Astrocyte (in vitro differentiated cells and primary cell): ENCODE data around the gene UTP15. TPM values are rescaled to one million over a fixed set of nuclear protein-coding genes. Genes with fewer than 3 reads are reported as not detected.

Experiments
- DNase-seq: peaks from one replicate; pipeline ENCODE4 v3.0.0-alpha.2; 2010; ENCODE audit warnings: low read depth
- FAIRE-seq: peaks from 2 replicates; lab custom pipeline; 2011; peaks lifted over from hg19 to GRCh38; lab: Jason Lieb, UNC
- H2AFZ ChIP-seq: 2 replicates; pipeline ENCODE4 v1.6.0; 2012; ENCODE audit warnings: low read depth, low read length, inconsistent platforms
- H3K27ac ChIP-seq: 2 replicates; pipeline ENCODE4 v1.5.1; 2011; ENCODE audit warnings: low read depth, low read length, inconsistent platforms
- H3K27me3 ChIP-seq: 2 replicates; pipeline ENCODE4 v1.6.0; 2011; ENCODE audit warnings: low read length, inconsistent platforms; ENCODE audit not compliant: insufficient read depth
- H3K36me3 ChIP-seq: 2 replicates; pipeline ENCODE4 v1.5.1; 2011; ENCODE audit warnings: low read length, inconsistent platforms; ENCODE audit not compliant: insufficient read depth
- H3K4me1 ChIP-seq: 2 replicates; pipeline ENCODE4 v1.5.1; 2011; ENCODE audit warnings: low read length, inconsistent platforms; ENCODE audit not compliant: insufficient read depth
- H3K4me2 ChIP-seq: 2 replicates; pipeline ENCODE4 v1.6.0; 2012; ENCODE audit warnings: low read length, inconsistent platforms
- H3K4me3 ChIP-seq: 2 replicates; pipeline ENCODE4 v1.5.1; 2011; ENCODE audit warnings: low read depth, mild to moderate bottlenecking, low read length, inconsistent platforms; ENCODE audit not compliant: insufficient read depth
- H3K79me2 ChIP-seq: 2 replicates; pipeline ENCODE4 v1.6.0; 2012; ENCODE audit warnings: mild to moderate bottlenecking, low read length, inconsistent platforms; ENCODE audit not compliant: insufficient read depth
- H3K9ac ChIP-seq: 2 replicates; pipeline ENCODE4 v1.6.0; 2012; ENCODE audit warnings: mild to moderate bottlenecking, low read length, inconsistent platforms
- H3K9me3 ChIP-seq: 2 replicates; pipeline ENCODE4 v1.5.1; 2012; ENCODE audit warnings: low read depth, mild to moderate bottlenecking, low read length, inconsistent platforms; ENCODE audit not compliant: insufficient read depth
- H4K20me1 ChIP-seq: 2 replicates; pipeline ENCODE4 v1.6.0; 2012; ENCODE audit warnings: low read length, inconsistent platforms; ENCODE audit not compliant: insufficient read depth
- H3K27ac Mint-ChIP-seq: one replicate; pipeline ENCODE4 v1.8.0; 2021; ENCODE audit warnings: mild to moderate bottlenecking, mixed read lengths; ENCODE audit not compliant: unreplicated experiment
- H3K27me3 Mint-ChIP-seq: one replicate; pipeline ENCODE4 v1.8.0; 2021; ENCODE audit warnings: low read depth, mixed read lengths; ENCODE audit not compliant: unreplicated experiment
- H3K36me3 Mint-ChIP-seq: one replicate; pipeline ENCODE4 v1.8.0; 2021; ENCODE audit warnings: low read depth, mixed read lengths; ENCODE audit not compliant: unreplicated experiment
- H3K4me1 Mint-ChIP-seq: one replicate; pipeline ENCODE4 v1.8.0; 2021; ENCODE audit warnings: low read depth, mixed read lengths; ENCODE audit not compliant: unreplicated experiment
- H3K4me3 Mint-ChIP-seq: one replicate; pipeline ENCODE4 v1.8.0; 2021; ENCODE audit warnings: mild to moderate bottlenecking, moderate library complexity, mixed read lengths; ENCODE audit not compliant: unreplicated experiment
- H3K9me3 Mint-ChIP-seq: one replicate; pipeline ENCODE4 v1.8.0; 2021; ENCODE audit warnings: mild to moderate bottlenecking, mixed read lengths; ENCODE audit not compliant: unreplicated experiment
- EZH2 ChIP-seq: IDR thresholded peaks from 2 replicates; pipeline ENCODE4 v1.6.1; 2012; ENCODE audit warnings: mild to moderate bottlenecking, low read length, inconsistent platforms; ENCODE audit not compliant: insufficient read depth
- total RNA-seq: library from RNA; stranded (reverse); gene quantifications from 2 replicates; pipeline ENCODE4 v1.2.1, GENCODE V29; 2021
- TF ChIP-seq, protein P1 (sequence below): IDR thresholded peaks from 2 replicates; pipeline ENCODE4 v1.5.1; 2011; ENCODE audit warnings: low read depth, mild to moderate bottlenecking, inconsistent platforms, low read length, moderate library complexity; ENCODE audit not compliant: insufficient read depth

UTP15 gene
- total RNA-seq, 1 donor from 2014 or later = 23.7 TPM

DNA sequence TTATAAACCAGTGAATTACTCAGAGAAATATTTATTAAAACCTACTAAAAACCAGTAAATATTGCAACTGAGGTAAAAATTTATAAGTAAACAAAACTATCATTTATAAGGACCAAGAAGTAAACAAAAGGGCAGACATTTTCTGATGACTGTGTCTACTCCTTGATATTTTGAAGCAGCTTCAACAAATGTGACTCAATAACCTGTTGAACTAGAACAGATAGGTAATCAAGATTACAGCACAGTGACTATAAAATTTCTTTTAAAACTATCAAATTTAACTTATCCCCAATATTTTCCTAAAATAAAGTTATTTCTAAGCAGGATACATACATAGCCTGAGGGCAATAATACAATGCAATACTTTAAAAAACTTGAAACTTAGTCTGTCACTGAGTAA is 12.9 kb upstream of the UTP15 start:
- H3K9me3 ChIP-seq = no peaks in the 10 kb centered on the region
- H3K4me2 ChIP-seq = no peak overlapping the region
- H3K9ac ChIP-seq = no peak overlapping the region
- H3K79me2 ChIP-seq = no peaks in the 10 kb centered on the region
- no peaks in the 10 kb centered on the region for H3K4me1 ChIP-seq
- peaks cover 3% of the 10 kb centered on the region for H3K36me3 Mint-ChIP-seq
- no peaks in the 10 kb centered on the region for H3K9me3 Mint-ChIP-seq
- no peak overlapping the region for H3K4me3 Mint-ChIP-seq
- DNase-seq (no peak), FAIRE-seq (no peak)
- H3K27ac Mint-ChIP-seq = no peak overlapping the region
- no peak overlapping the region for H3K27ac ChIP-seq
- no peak overlapping the region for H3K4me3 ChIP-seq
- no peak overlapping the region for H2AFZ ChIP-seq
- peaks cover 4% of the 10 kb centered on the region for H3K36me3 ChIP-seq
- H4K20me1 ChIP-seq = no peaks in the 10 kb centered on the region
- H3K27me3 Mint-ChIP-seq = no peaks in the 10 kb centered on the region
- H3K27me3 ChIP-seq = no peaks in the 10 kb centered on the region
- TF ChIP-seq, protein P1, sequence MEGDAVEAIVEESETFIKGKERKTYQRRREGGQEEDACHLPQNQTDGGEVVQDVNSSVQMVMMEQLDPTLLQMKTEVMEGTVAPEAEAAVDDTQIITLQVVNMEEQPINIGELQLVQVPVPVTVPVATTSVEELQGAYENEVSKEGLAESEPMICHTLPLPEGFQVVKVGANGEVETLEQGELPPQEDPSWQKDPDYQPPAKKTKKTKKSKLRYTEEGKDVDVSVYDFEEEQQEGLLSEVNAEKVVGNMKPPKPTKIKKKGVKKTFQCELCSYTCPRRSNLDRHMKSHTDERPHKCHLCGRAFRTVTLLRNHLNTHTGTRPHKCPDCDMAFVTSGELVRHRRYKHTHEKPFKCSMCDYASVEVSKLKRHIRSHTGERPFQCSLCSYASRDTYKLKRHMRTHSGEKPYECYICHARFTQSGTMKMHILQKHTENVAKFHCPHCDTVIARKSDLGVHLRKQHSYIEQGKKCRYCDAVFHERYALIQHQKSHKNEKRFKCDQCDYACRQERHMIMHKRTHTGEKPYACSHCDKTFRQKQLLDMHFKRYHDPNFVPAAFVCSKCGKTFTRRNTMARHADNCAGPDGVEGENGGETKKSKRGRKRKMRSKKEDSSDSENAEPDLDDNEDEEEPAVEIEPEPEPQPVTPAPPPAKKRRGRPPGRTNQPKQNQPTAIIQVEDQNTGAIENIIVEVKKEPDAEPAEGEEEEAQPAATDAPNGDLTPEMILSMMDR = no peak
- TF ChIP-seq EZH2 = no peak
- peaks cover 8% of the 10 kb centered on the region for H3K4me1 Mint-ChIP-seq

DNA sequence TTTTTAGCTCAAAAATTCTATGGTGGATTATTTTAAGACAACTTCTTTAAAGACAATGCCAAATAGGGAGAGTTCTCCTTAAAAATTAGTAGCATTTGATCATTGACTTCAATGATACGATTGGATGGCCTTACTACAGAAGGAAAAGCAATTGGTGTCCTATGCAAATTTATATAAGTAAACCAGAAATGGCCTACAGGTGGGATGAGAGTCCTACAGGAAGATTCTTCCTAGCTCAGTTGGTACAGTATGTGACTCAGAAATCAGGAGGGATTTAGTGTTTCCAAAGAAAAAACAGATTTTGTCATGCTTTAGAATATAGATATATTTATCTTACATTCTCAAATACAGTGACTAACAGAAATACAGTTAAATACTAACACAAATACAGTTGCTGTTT is 6.6 kb upstream of the UTP15 start:
- Mint-ChIP-seq H3K9me3 (no peaks in the 10 kb centered on the region), H3K27ac (no peak overlapping the region), H3K4me1 (peaks cover 14% of the 10 kb centered on the region), H3K27me3 (no peaks in the 10 kb centered on the region), H3K36me3 (peaks cover 5% of the 10 kb centered on the region), H3K4me3 (no peak overlapping the region)
- Histone ChIP-seq H2AFZ (no peak overlapping the region), H3K4me3 (no peak overlapping the region), H3K27me3 (no peaks in the 10 kb centered on the region), H3K27ac (no peak overlapping the region), H3K36me3 (peaks cover 13% of the 10 kb centered on the region), H3K9ac (no peak overlapping the region), H3K9me3 (no peaks in the 10 kb centered on the region), H3K4me2 (no peak overlapping the region), H4K20me1 (no peaks in the 10 kb centered on the region), H3K79me2 (peaks cover 13% of the 10 kb centered on the region), H3K4me1 (peaks cover 6% of the 10 kb centered on the region)
- TF ChIP-seq, protein P1 = no peak
- no peak for TF ChIP-seq EZH2
- DNase-seq (no peak), FAIRE-seq (no peak)

DNA sequence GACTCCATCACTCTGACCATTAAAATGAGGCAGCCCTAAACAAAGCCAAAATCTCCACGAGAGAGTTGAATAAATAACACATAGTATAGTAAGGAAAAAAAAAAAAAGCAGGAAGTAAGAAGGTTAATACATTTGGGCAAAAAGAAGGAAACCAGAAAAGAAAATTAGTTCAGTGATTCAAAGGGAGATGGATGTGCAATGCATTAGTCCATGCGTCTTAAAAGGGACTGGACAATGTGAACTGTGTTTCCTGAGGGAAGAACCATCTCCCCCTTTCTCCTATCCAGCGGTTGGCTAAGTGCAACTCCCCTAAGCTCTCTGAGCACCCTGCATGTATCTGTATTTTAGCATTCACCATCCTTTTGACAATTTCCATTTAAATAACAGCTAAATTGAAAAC is 1.5 kb upstream of the UTP15 start:
- Histone ChIP-seq H3K27ac (no peak overlapping the region), H4K20me1 (no peaks in the 10 kb centered on the region), H2AFZ (no peak overlapping the region), H3K79me2 (peaks cover 62% of the 10 kb centered on the region), H3K4me1 (peaks cover 19% of the 10 kb centered on the region), H3K4me2 (peak overlapping the region; percentile 88), H3K36me3 (peaks cover 9% of the 10 kb centered on the region), H3K9ac (peak overlapping the region; percentile 94), H3K9me3 (no peaks in the 10 kb centered on the region), H3K27me3 (no peaks in the 10 kb centered on the region), H3K4me3 (peak overlapping the region; percentile 89)
- H3K4me1 Mint-ChIP-seq = peaks cover 14% of the 10 kb centered on the region
- no peaks in the 10 kb centered on the region for H3K9me3 Mint-ChIP-seq
- DNase-seq (no peak), FAIRE-seq (no peak)
- TF ChIP-seq, protein P1 = no peak
- TF ChIP-seq EZH2 = no peak
- H3K36me3 Mint-ChIP-seq = peaks cover 2% of the 10 kb centered on the region
- H3K27ac Mint-ChIP-seq = no peak overlapping the region
- H3K27me3 Mint-ChIP-seq = no peaks in the 10 kb centered on the region
- H3K4me3 Mint-ChIP-seq = peak overlapping the region; percentile 98
